GM23248 (cell line): ENCODE data around the gene ARNT2. TPM values are rescaled to one million over a fixed set of nuclear protein-coding genes. Genes with fewer than 3 reads are reported as not detected.
"Not testable (repeated sequence)": the region's sequence is repeated elsewhere in the genome, so short reads cannot be mapped to it uniquely, and the experiment has no call there.

Experiments used
- DNase-seq: peaks from one replicate; pipeline ENCODE4 v3.0.0-alpha.2; 2015
- H2AFZ ChIP-seq: fragments of 200-600 bp; sonication (generic); 2 replicates; pipeline ENCODE4 v1.6.1; 2016; ENCODE audit warnings: antibody characterized with exemption
- H3F3A ChIP-seq: fragments of 200-600 bp; sonication (generic); 2 replicates; pipeline ENCODE4 v1.6.1; 2016; ENCODE audit warnings: mild to moderate bottlenecking, antibody characterized with exemption, mixed run types; ENCODE audit not compliant: insufficient read depth
- H3K27ac ChIP-seq: fragments of 200-600 bp; sonication (generic); 2 replicates; pipeline ENCODE4 v1.5.1; 2016; ENCODE audit warnings: mild to moderate bottlenecking
- H3K27me3 ChIP-seq: fragments of 200-600 bp; sonication (generic); replicated peaks from 2 replicates; pipeline ENCODE4 v1.6.1; 2016; ENCODE audit warnings: mild to moderate bottlenecking; ENCODE audit not compliant: insufficient read depth
- H3K36me3 ChIP-seq: fragments of 200-600 bp; sonication (generic); 2 replicates; pipeline ENCODE4 v1.6.1; 2016; ENCODE audit warnings: low read depth, mild to moderate bottlenecking
- H3K4me1 ChIP-seq: fragments of 200-600 bp; sonication (generic); 2 replicates; pipeline ENCODE4 v1.6.1; 2016; ENCODE audit warnings: mild to moderate bottlenecking; ENCODE audit not compliant: insufficient read depth
- H3K4me2 ChIP-seq: fragments of 200-600 bp; sonication (generic); one replicate; pipeline ENCODE4 v1.6.1; 2016; ENCODE audit warnings: mild to moderate bottlenecking; ENCODE audit not compliant: unreplicated experiment
- H3K4me3 ChIP-seq: fragments of 200-600 bp; sonication (generic); 2 replicates; pipeline ENCODE4 v1.5.1; 2016; ENCODE audit warnings: mild to moderate bottlenecking
- H3K79me2 ChIP-seq: fragments of 200-600 bp; sonication (generic); 2 replicates; pipeline ENCODE4 v1.6.1; 2016; ENCODE audit warnings: mild to moderate bottlenecking; ENCODE audit not compliant: insufficient read depth
- H3K9ac ChIP-seq: fragments of 200-600 bp; sonication (generic); 2 replicates; pipeline ENCODE4 v1.6.1; 2016; ENCODE audit warnings: mild to moderate bottlenecking
- H3K9me2 ChIP-seq: fragments of 200-600 bp; sonication (generic); 2 replicates; pipeline ENCODE4 v1.6.1; 2016; ENCODE audit warnings: mixed run types, mild to moderate bottlenecking, moderate library complexity; ENCODE audit not compliant: insufficient read depth
- H3K9me3 ChIP-seq: fragments of 200-600 bp; sonication (generic); one replicate; pipeline ENCODE4 v1.6.1; 2017; ENCODE audit warnings: low read depth
- H4K20me1 ChIP-seq: fragments of 200-600 bp; sonication (generic); 2 replicates; pipeline ENCODE4 v1.6.0; 2016; ENCODE audit not compliant: insufficient read depth
- EZH2 ChIP-seq: fragments of 200-600 bp; sonication (generic); IDR thresholded peaks from 2 replicates; pipeline ENCODE4 v1.6.1; 2018; ENCODE audit warnings: antibody characterized with exemption, mild to moderate bottlenecking; ENCODE audit not compliant: insufficient read depth, poor library complexity, severe bottlenecking
- EZH2phosphoT487 ChIP-seq: fragments of 200-600 bp; sonication (generic); IDR thresholded peaks from 2 replicates; pipeline ENCODE4 v1.6.1; 2018; ENCODE audit warnings: antibody characterized with exemption, moderate library complexity, mild to moderate bottlenecking, low read depth; ENCODE audit not compliant: insufficient read depth
- WGBS, 2 experiments: methylation state at CpG; one replicate each; pipeline ENCODE4 v1.1.6; 2015 to 2017; ENCODE audit warnings: low lambda C conversion rate in 2 of 2, low coverage in 1 of 2; ENCODE audit errors: missing lambda C conversion rate in 2 of 2; 5-methylcytosine and 5-hydroxymethylcytosine counted together
- in situ Hi-C: fragments of 300-500 bp; cut with MboI; formaldehyde crosslinking; loops from 2 replicates; pipeline ENCODE4 v1.15.0; 2020
- polyA plus RNA-seq: library from polyadenylated mRNA; unstranded; fragments of >200 nt; fragmentation: Nextera tagmentation; extraction: Ambion mirVana; gene quantifications from 2 replicates; pipeline ENCODE4 v1.2.1, GENCODE V29; 2016
- total RNA-seq: library from RNA; depleted of rRNA; stranded (reverse); fragments of >200 nt; shearing (Covaris generic); gene quantifications from 2 replicates; pipeline ENCODE4 v1.2.3, GENCODE V29; 2014

The ARNT2 gene
- total and polyA plus RNA-seq, 2 experiments from 2014 or later, result 9.3 to 23.5 TPM

DNA sequence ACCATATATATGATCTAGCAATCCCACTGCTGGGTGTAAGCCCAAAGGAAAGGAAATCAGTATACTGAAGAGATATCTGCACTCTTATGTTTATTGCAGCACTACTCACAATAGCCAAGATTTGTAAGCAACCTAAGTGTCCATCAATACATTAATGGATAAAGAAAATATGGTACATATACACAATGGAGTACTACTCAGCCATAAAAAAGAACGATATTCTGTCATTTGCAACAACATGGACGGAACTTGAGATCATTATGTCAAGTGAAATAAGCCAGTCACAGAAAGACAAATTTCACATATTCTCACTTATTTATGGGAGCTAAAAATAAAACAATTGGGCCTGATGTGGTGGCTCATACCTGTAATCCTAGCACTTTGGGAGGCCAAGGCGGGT, 21.9 kb upstream of the ARNT2 start:
- WGBS, 2 experiments, result 80 to 81% methylated on average over 3 of the region's 3 CpGs
- in situ Hi-C loops, result no loop called here
- no peak overlapping the region for H3K9ac ChIP-seq

GRCh38 chr15:80384432-80384831, 19.8 kb upstream of the ARNT2 start:
- in situ Hi-C loops, result no loop called here
- DNase-seq, result no peak

More for the DNA sequence above, 21.9 kb upstream of the ARNT2 start:
- H3K27me3 ChIP-seq, result peaks cover 45% of the 10 kb centered on the region
- no peaks in the 10 kb centered on the region for H3K4me1 ChIP-seq
- no peaks in the 10 kb centered on the region for H4K20me1 ChIP-seq
- H3K27ac ChIP-seq, result no peak overlapping the region
- TF ChIP-seq EZH2 (no peak), EZH2phosphoT487 (no peak)
- H3K4me2 ChIP-seq, result no peak overlapping the region
- H2AFZ ChIP-seq, result no peak overlapping the region
- H3K9me2 ChIP-seq, result no peaks in the 10 kb centered on the region
- H3K36me3 ChIP-seq, result no peaks in the 10 kb centered on the region
- no peaks in the 10 kb centered on the region for H3K9me3 ChIP-seq
- no peaks in the 10 kb centered on the region for H3K79me2 ChIP-seq
- no peaks in the 10 kb centered on the region for H3F3A ChIP-seq
- no peak for DNase-seq
- no peak overlapping the region for H3K4me3 ChIP-seq

DNA sequence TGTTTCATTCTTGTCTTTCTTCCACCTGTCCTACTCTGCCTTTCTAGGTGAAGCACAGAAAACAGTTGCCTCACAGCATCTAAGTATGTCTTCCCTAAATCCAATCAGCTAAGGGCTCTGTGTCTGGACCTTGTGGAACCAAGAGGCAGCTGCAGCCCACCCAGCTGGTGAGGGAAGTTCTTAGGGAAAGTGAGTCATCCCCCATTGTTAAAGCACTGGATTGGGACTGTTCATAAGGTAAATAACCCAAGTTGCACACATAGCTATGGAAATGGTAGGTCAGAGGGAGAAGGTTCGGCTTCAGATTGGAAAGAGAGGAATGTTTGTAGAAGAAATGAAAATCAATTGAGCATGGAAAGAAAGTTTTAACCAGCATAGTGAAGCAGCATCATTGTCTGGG, 18.0 kb upstream of the ARNT2 start:
- Histone ChIP-seq H2AFZ (no peak overlapping the region), H3K27me3 (peaks cover 28% of the 10 kb centered on the region), H3K9ac (no peak overlapping the region), H3K9me2 (no peaks in the 10 kb centered on the region), H4K20me1 (no peaks in the 10 kb centered on the region), H3K27ac (no peak overlapping the region), H3K36me3 (no peaks in the 10 kb centered on the region), H3K4me2 (no peak overlapping the region), H3F3A (no peaks in the 10 kb centered on the region), H3K4me1 (no peaks in the 10 kb centered on the region), H3K9me3 (no peaks in the 10 kb centered on the region), H3K4me3 (no peak overlapping the region), H3K79me2 (no peaks in the 10 kb centered on the region)
- TF ChIP-seq EZH2phosphoT487 (no peak), EZH2 (no peak)
- 33 to 46% methylated on average over 1 of the region's 1 CpG for WGBS, 2 experiments
- in situ Hi-C loops, result no loop called here
- DNase-seq, result no peak

More at GRCh38 chr15:80384432-80384831, 19.8 kb upstream of the ARNT2 start:
- Histone ChIP-seq H4K20me1 (no peaks in the 10 kb centered on the region), H3K9me3 (no peaks in the 10 kb centered on the region), H3K4me3 (no peak overlapping the region), H3K27me3 (peaks cover 41% of the 10 kb centered on the region), H3K9ac (no peak overlapping the region), H3K27ac (no peak overlapping the region), H3K9me2 (no peaks in the 10 kb centered on the region), H3K36me3 (no peaks in the 10 kb centered on the region), H3K4me1 (no peaks in the 10 kb centered on the region), H3F3A (no peaks in the 10 kb centered on the region), H2AFZ (no peak overlapping the region), H3K4me2 (no peak overlapping the region), H3K79me2 (no peaks in the 10 kb centered on the region)
- no peak for TF ChIP-seq EZH2
- no peak for TF ChIP-seq EZH2phosphoT487
- WGBS, 2 experiments, result 38 to 40% methylated on average over 3 of the region's 3 CpGs

GRCh38 chr15:80388326-80388725, 15.9 kb upstream of the ARNT2 start:
- H3K27me3 ChIP-seq, result peaks cover 28% of the 10 kb centered on the region
- H3K79me2 ChIP-seq, result no peaks in the 10 kb centered on the region
- 39 to 48% methylated on average over 3 of the region's 3 CpGs for WGBS, 2 experiments
- H3K4me2 ChIP-seq, result no peak overlapping the region
- H3F3A ChIP-seq, result no peaks in the 10 kb centered on the region
- H3K9me3 ChIP-seq, result no peaks in the 10 kb centered on the region
- no peak overlapping the region for H3K4me3 ChIP-seq
- H3K9ac ChIP-seq, result no peak overlapping the region
- in situ Hi-C loops, result no loop called here
- no peak overlapping the region for H2AFZ ChIP-seq
- H4K20me1 ChIP-seq, result no peaks in the 10 kb centered on the region
- TF ChIP-seq EZH2, result no peak
- no peak for TF ChIP-seq EZH2phosphoT487
- DNase-seq, result no peak
- H3K4me1 ChIP-seq, result no peaks in the 10 kb centered on the region
- H3K27ac ChIP-seq, result no peak overlapping the region
- no peaks in the 10 kb centered on the region for H3K36me3 ChIP-seq
- H3K9me2 ChIP-seq, result no peaks in the 10 kb centered on the region

- H3K9ac ChIP-seq, result no peak overlapping the region
- no peaks in the 10 kb centered on the region for H3K9me3 ChIP-seq
- no peaks in the 10 kb centered on the region for H3K79me2 ChIP-seq
- no peak overlapping the region for H3K27ac ChIP-seq
- 74 to 79% methylated on average over 1 of the region's 1 CpG for WGBS, 2 experiments
- H3K4me2 ChIP-seq, result no peak overlapping the region
- TF ChIP-seq EZH2 (no peak), EZH2phosphoT487 (no peak)
- H3K36me3 ChIP-seq, result no peaks in the 10 kb centered on the region
- H3K9me2 ChIP-seq, result no peaks in the 10 kb centered on the region
- no peaks in the 10 kb centered on the region for H3F3A ChIP-seq
- no peaks in the 10 kb centered on the region for H3K4me1 ChIP-seq
- in situ Hi-C loops, result no loop called here
- no peak overlapping the region for H3K4me3 ChIP-seq
- no peak overlapping the region for H2AFZ ChIP-seq
- no peaks in the 10 kb centered on the region for H4K20me1 ChIP-seq
- no peak for DNase-seq
- peaks cover 28% of the 10 kb centered on the region for H3K27me3 ChIP-seq
Measured at GRCh38 chr15:80389370-80389769, 14.8 kb upstream of the ARNT2 start.

- H3K36me3 ChIP-seq, H3K4me1 ChIP-seq, DNase-seq, H3K4me3 ChIP-seq, H3K4me2 ChIP-seq, H3K27ac ChIP-seq, H3K9me2 ChIP-seq, H3K9ac ChIP-seq, H3K79me2 ChIP-seq, H3K9me3 ChIP-seq, in situ Hi-C loops, H4K20me1 ChIP-seq, H3F3A ChIP-seq, H2AFZ ChIP-seq: not testable (repeated sequence)
- H3K27me3 ChIP-seq, result peaks cover 15% of the 10 kb centered on the region
- WGBS, 2 experiments, result 72 to 82% methylated on average over 1 of the region's 1 CpG
Measured at GRCh38 chr15:80390942-80391341, 13.2 kb upstream of the ARNT2 start.
